Mononuclear cell (primary cell): Measurements from ENCODE around the gene TTC36. TPM values are rescaled to one million over a fixed set of nuclear protein-coding genes. Genes with fewer than 3 reads are reported as not detected.
A peak's percentile ranks its signal among the peaks of the same experiment; 100 is the strongest.

ENCODE experiments used
- H3K27me3 ChIP-seq: 2 replicates; pipeline ENCODE4 v1.6.0; 2011; ENCODE audit warnings: low read length, control low read depth; ENCODE audit not compliant: insufficient read depth
- H3K4me1 ChIP-seq: 2 replicates; pipeline ENCODE4 v1.5.1; 2011; ENCODE audit warnings: mild to moderate bottlenecking, low read length, control low read depth; ENCODE audit not compliant: insufficient read depth
- H3K4me3 ChIP-seq: 2 replicates; pipeline ENCODE4 v1.5.1; 2011; ENCODE audit warnings: mild to moderate bottlenecking, low read length, moderate library complexity
- H3K9me3 ChIP-seq: 2 replicates; pipeline ENCODE4 v1.5.1; 2011; ENCODE audit warnings: low read depth, mild to moderate bottlenecking, control low read depth, low read length
- total RNA-seq: library from RNA; depleted of rRNA; stranded (reverse); fragments of >200 nt; gene quantifications from one replicate; pipeline ENCODE4 v1.2.3, GENCODE V29; 2012

Gene TTC36
- total RNA-seq, 1 donor = not detected

GRCh38 chr11:118528511-118528910 is 1.2 kb downstream of the TTC36 start:
- no peak overlapping the region for H3K4me3 ChIP-seq
- H3K9me3 ChIP-seq = no peaks in the 10 kb centered on the region
- peaks cover 39% of the 10 kb centered on the region for H3K4me1 ChIP-seq
- H3K27me3 ChIP-seq = peaks cover 3% of the 10 kb centered on the region

GRCh38 chr11:118529584-118530175 is 2.4 kb downstream of the TTC36 start:
- Histone ChIP-seq H3K4me3 (peak overlapping the region; percentile 63), H3K9me3 (no peaks in the 10 kb centered on the region)

DNA sequence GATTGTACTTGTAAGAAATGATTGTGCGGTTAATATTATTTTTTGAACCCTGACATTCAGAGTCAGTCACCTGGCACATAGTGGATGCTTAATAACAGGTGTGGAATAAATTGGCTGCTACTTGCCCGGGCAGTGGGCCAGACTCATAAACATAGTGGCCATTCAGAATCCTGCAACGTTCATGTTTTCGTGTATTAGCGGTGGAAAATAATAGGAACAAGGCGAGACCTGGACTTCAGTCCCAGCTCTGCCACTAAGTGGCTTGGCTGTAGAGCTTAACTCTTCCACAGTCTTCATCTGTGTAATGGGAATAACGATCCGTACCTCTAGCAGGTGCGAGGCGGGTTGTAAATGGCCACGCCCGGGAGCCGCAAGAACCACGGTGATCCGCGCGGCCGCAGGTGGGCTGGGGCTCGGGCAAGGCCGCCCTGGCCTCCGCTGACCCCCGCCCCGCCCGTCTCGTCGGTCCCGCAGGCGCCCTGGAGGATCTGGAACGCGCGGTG is 3.0 kb downstream of the TTC36 start:
- Histone ChIP-seq H3K4me3 (peak overlapping the region; percentile 63), H3K4me1 (peaks cover 28% of the 10 kb centered on the region), H3K27me3 (peaks cover 3% of the 10 kb centered on the region), H3K9me3 (no peaks in the 10 kb centered on the region)

More at GRCh38 chr11:118529584-118530175, 2.4 kb downstream of the TTC36 start:
- peaks cover 33% of the 10 kb centered on the region for H3K4me1 ChIP-seq
- peaks cover 3% of the 10 kb centered on the region for H3K27me3 ChIP-seq

DNA sequence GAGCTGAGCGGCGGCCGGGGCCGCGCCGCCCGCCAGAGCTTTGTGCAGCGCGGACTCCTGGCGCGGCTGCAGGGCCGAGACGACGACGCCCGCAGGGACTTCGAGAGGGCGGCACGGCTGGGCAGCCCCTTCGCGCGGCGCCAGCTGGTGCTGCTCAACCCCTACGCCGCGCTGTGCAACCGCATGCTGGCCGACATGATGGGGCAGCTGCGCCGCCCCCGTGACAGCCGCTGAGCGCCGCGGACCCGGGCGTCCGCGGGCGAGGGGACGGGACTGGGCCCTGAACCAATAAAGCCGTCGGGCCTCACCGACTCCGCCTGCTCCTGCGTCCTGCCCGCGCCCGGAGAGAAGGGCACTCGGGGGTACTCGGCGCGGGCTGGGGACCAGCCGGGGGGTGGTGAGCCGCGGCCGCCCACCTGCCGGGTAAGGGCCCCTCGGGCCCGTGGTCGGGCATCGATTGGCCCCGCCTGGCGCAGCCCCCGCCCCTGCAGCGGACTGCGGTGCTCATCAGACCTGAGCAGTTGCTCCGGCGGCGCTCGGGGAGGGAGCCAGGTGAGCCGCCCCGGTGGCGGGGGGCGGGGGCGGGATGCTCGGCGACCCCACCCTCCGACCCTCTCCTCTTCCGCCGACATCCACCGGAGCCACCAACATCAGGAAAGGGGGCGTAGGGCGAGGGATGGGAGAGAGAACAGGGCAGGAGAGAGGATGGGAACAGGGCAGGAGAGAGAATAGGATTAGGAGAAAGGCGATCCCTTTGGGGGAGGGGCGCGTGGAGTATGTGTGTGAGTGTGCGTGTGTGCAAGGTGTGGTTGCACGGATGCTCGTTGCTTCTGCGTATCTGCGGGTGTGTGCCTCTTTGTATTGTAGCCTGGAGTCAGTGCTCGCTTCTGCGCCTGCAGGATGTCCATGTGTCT is 3.7 kb downstream of the TTC36 start, which contains the start of gene TMEM25:
Gene TMEM25 (plus strand): TSS at position 510 of the 914 bp plus-strand sequence. CDS start 610 bp downstream, outside the sequence.
- Histone ChIP-seq H3K4me3 (peak within 1 kb of the TSS; percentile 63), H3K4me1 (peaks cover 25% of the 10 kb centered on the region), H3K27me3 (peaks cover 3% of the 10 kb centered on the region), H3K9me3 (no peaks in the 10 kb centered on the region)

DNA sequence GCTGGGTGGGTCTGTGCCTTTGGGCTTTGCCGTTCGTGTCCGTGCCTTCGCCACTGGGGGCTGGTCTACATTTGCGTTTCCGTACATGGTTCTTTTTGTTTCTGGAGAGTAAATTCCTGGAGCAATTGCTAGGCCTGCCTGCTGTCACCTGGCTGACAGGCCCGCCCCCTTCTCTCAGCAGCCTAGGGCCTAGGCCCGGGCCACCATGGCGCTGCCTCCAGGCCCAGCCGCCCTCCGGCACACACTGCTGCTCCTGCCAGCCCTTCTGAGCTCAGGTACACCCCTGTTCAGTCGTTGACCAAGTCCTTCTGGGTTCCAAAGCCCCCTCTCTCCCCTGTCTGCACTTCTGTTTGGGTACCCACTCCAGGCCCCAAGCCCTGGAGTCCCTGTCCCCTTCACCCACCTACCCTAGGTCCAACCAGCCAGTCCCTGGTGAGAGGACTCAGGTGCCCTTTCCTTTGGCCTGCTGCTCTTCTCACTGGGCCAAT is 4.4 kb downstream of the TTC36 start:
- H3K4me3 ChIP-seq = peak overlapping the region; percentile 63
- peaks cover 25% of the 10 kb centered on the region for H3K4me1 ChIP-seq
- peaks cover 3% of the 10 kb centered on the region for H3K27me3 ChIP-seq
- H3K9me3 ChIP-seq = no peaks in the 10 kb centered on the region

DNA sequence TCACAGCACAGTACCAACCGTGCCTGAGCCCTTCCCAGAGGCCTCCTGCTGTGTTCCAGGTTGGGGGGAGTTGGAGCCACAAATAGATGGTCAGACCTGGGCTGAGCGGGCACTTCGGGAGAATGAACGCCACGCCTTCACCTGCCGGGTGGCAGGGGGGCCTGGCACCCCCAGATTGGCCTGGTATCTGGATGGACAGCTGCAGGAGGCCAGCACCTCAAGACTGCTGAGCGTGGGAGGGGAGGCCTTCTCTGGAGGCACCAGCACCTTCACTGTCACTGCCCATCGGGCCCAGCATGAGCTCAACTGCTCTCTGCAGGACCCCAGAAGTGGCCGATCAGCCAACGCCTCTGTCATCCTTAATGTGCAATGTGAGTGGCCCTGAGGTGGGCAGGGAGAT is 4.8 kb downstream of the TTC36 start:
- Histone ChIP-seq H3K27me3 (peaks cover 3% of the 10 kb centered on the region), H3K9me3 (no peaks in the 10 kb centered on the region), H3K4me3 (no peak overlapping the region), H3K4me1 (peaks cover 25% of the 10 kb centered on the region)

DNA sequence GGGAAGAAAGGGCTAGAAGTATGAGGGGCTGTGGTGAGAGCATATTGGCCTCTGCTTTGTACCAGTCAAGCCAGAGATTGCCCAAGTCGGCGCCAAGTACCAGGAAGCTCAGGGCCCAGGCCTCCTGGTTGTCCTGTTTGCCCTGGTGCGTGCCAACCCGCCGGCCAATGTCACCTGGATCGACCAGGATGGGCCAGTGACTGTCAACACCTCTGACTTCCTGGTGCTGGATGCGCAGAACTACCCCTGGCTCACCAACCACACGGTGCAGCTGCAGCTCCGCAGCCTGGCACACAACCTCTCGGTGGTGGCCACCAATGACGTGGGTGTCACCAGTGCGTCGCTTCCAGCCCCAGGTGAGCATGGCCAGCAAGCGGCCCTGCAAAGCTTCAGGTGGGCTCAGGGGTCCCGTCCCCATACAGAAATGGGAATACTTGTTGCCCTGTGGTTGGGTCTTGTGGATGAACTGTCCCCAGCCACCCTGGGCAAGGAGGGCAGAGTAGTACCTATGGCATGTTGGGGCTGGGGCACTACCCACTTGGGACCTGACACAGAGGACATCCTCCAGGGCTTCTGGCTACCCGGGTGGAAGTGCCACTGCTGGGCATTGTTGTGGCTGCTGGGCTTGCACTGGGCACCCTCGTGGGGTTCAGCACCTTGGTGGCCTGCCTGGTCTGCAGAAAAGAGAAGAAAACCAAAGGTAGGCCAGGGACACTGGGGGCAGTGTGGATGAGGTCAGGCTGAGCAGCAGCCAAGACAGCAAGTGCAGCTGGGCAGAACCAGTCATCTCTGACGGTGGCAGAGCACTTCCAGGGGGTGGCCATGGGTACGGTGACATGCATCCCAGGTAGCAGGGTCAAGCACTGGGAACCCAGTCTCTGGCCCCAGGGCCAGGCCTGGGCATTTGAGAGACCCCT is 5.8 kb downstream of the TTC36 start:
- no peak overlapping the region for H3K4me3 ChIP-seq
- H3K4me1 ChIP-seq = peaks cover 25% of the 10 kb centered on the region
- peaks cover 3% of the 10 kb centered on the region for H3K27me3 ChIP-seq
- H3K9me3 ChIP-seq = no peaks in the 10 kb centered on the region

DNA sequence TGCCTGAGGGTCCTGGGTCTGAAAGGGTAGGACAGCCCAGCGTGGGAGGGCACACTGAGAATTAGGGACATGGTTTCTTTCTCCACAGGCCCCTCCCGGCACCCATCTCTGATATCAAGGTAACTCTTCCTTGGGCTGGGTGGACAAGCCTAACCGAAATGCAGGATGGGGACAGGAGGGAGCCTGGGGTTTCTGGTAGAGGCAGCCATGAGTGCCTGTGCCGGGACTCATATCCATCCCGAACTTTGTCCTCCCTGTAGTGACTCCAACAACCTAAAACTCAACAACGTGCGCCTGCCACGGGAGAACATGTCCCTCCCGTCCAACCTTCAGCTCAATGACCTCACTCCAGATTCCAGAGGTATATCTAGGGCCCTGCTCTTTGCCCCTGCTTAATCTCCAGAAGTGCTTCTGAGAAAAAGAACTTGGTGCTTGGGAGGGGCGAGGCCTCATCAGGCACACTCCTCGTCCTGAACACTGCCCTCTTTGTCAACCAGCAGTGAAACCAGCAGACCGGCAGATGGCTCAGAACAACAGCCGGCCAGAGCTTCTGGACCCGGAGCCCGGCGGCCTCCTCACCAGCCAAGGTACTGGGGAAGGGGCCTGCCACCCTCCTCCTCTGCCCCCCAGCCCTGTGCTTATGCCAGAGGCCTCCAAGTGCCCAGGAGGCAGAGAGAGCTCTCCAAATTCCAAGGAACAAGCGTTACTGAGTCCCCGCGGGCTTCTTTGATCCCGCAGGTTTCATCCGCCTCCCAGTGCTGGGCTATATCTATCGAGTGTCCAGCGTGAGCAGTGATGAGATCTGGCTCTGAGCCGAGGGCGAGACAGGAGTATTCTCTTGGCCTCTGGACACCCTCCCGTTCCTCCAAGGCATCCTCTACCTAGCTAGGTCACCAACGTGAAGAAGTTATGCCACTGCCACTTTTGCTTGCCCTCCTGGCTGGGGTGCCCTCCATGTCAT is 6.8 kb downstream of the TTC36 start:
- Histone ChIP-seq H3K4me1 (peaks cover 25% of the 10 kb centered on the region), H3K4me3 (no peak overlapping the region), H3K9me3 (no peaks in the 10 kb centered on the region), H3K27me3 (peaks cover 3% of the 10 kb centered on the region)

GRCh38 chr11:118535261-118535660 is 8.0 kb downstream of the TTC36 start:
- Histone ChIP-seq H3K27me3 (no peaks in the 10 kb centered on the region), H3K4me3 (no peak overlapping the region), H3K4me1 (peaks cover 16% of the 10 kb centered on the region), H3K9me3 (no peaks in the 10 kb centered on the region)

GRCh38 chr11:118536726-118537125 is 9.5 kb downstream of the TTC36 start:
- Histone ChIP-seq H3K4me3 (no peak overlapping the region), H3K27me3 (no peaks in the 10 kb centered on the region), H3K9me3 (no peaks in the 10 kb centered on the region), H3K4me1 (peaks cover 3% of the 10 kb centered on the region)

- H3K27me3 ChIP-seq = no peaks in the 10 kb centered on the region
- H3K9me3 ChIP-seq = no peaks in the 10 kb centered on the region
- H3K4me1 ChIP-seq = no peaks in the 10 kb centered on the region
- no peak overlapping the region for H3K4me3 ChIP-seq
Observed at GRCh38 chr11:118537409-118537980, 10.2 kb downstream of the TTC36 start.

- Histone ChIP-seq H3K4me3 (no peak overlapping the region), H3K9me3 (no peaks in the 10 kb centered on the region), H3K4me1 (no peaks in the 10 kb centered on the region), H3K27me3 (no peaks in the 10 kb centered on the region)
Observed at GRCh38 chr11:118544010-118544646, 16.9 kb downstream of the TTC36 start.

- Histone ChIP-seq H3K27me3 (no peaks in the 10 kb centered on the region), H3K9me3 (no peaks in the 10 kb centered on the region), H3K4me3 (no peak overlapping the region), H3K4me1 (no peaks in the 10 kb centered on the region)
Observed at GRCh38 chr11:118544647-118545010, 17.4 kb downstream of the TTC36 start.
